GM12875 (cell line): ENCODE results near the gene PIPOX.

Experiments used
- H3K4me3 ChIP-seq: one replicate; pipeline ENCODE4 v1.5.1; 2011; ENCODE audit warnings: low read depth, low read length, control low read depth
- CTCF ChIP-seq: IDR thresholded peaks from 2 replicates; pipeline ENCODE4 v1.5.1; 2011; ENCODE audit warnings: low read depth, mild to moderate bottlenecking, control low read depth, inconsistent platforms, low read length, moderate library complexity, borderline replicate concordance; ENCODE audit not compliant: insufficient read depth

The PIPOX gene

DNA sequence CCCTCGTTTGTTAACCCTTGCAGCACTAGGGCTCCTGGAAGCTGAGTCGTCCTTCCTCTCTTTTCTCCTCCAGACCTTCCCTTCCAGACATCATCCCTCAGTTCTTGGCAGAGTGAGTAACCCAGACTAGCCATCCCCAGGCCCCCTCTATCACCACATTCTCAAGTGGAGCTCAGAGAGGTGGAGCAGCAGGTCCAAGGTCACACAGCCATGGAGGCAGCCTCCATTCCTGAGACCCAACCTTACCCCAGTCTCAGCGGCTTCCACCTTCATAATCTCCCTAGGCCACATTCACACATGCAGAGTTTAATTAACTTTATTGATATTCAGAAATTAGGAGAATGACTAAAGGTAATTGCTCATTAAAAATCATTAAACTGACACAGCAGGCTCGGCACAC lies 40.1 kb upstream of the PIPOX start:
- TF ChIP-seq CTCF: no peak

GRCh38 chr17:29003289-29003688 lies 39.7 kb upstream of the PIPOX start:
- no peak overlapping the region for H3K4me3 ChIP-seq
- no peak for TF ChIP-seq CTCF

More for the DNA sequence above, 40.1 kb upstream of the PIPOX start:
- H3K4me3 ChIP-seq: no peak overlapping the region

DNA sequence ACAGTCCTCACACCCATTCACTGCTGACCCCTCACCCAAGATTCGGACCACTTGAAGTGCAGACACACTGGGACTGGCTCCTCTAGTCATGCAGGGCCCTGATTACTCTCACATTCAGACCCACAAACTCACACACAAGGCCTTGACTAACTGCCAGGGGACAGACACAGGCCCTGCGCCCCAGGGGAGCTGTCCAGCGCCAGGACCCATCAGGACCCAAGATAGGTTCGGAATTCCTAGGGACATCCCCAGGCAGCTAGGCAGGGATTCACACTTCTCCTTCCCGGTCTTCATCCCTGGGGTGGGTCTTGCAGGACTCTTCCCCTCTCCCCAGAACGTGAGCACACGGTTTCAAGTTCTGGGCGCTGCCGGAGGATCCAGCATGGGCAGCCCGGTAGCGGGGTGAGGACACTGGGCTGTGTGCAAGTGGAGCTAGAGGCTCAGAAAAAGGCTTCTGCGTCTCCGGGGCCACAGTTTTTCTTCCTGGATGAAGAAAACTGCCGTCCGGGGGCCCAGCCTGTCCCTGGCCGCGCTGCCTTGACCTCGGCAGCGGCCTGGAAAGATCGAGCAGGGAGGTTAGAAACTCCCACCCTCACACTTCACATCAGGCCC lies 38.8 kb upstream of the PIPOX start:
- no peak overlapping the region for H3K4me3 ChIP-seq
- TF ChIP-seq CTCF: no peak

DNA sequence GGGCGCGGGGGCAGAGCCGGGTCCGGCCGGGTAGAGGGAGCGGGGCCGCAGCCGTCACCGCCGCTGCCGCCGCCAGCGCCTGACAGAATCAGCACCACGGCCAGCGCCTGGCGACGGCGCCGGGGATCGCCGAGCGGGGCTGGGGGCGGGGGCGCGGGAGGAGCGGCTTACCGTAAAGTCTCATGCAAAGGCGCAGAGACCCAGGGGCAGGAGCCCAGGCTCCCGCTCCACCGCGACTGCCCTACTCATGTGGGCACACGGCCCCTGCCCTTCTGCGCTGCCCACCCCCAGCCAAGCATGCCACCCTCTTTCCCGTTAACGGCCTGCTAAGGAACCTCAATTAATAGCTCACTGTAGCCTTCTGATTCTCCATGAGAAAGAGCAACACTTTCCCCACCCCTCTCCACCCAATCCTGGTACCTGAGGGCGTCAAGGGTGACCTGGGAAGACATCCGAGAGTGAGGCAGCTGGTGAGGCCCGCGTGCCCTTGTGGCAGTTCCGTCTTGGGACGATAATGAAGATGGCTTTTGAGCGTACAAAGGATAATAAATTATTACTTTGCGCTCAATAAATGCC lies 36.9 kb upstream of the PIPOX start, which contains the start of gene SEZ6:
Gene SEZ6, minus strand, starts transcription at position 98 of the 576 bp plus-strand sequence. CDS start 164 bp downstream, outside the sequence.
- H3K4me3 ChIP-seq: no peak within 1 kb of the TSS
- no peak for TF ChIP-seq CTCF

- TF ChIP-seq CTCF: no peak
- no peak overlapping the region for H3K4me3 ChIP-seq
Measured at GRCh38 chr17:29007456-29007855, 35.5 kb upstream of the PIPOX start.

GRCh38 chr17:29007860-29008455 lies 35.0 kb upstream of the PIPOX start:
- TF ChIP-seq CTCF: no peak
- H3K4me3 ChIP-seq: no peak overlapping the region

DNA sequence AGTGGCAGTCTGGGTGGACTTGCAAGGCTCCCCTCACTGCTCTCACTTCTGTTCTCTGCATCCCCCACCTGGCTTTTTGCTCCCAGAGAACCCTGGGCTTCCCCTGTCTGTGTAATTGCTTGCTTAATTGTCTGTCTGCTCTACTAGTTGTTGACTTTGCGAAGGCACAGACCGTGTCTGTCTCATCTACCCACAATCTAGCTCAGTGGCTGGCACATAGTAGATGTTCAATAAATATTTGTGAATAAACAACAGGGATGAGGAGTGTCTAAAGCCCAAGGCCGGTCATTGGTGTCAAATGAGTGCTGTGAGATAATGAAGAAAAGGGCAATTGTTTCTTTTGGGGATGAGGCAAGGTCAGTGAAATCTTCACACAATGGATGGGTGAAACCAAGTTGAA lies 34.4 kb upstream of the PIPOX start:
- TF ChIP-seq CTCF: no peak
- H3K4me3 ChIP-seq: no peak overlapping the region
